Gastrocnemius medialis (tissue), 4 donors: ENCODE measurements around the gene SALL4. TPM values are rescaled to one million over a fixed set of nuclear protein-coding genes. Genes with fewer than 3 reads are reported as not detected.

ENCODE experiments used
- ATAC-seq, 2 donors: fragments of 150-250 bp; one replicate each; pipeline ENCODE4 v1.9.1; 2016
- DNase-seq, 2 donors: peaks; one replicate each; pipeline ENCODE4 v3.0.0-alpha.2; 2019
- H3K27ac ChIP-seq, 4 donors: fragments of 200-600 bp; sonication (generic); 1 replicate in 1 of 4; 2 replicates in 3 of 4; pipeline ENCODE4 v1.5.1; 2016 to 2018; ENCODE audit warnings: mild to moderate bottlenecking in 2 of 4, moderate library complexity in 1 of 4
- H3K27me3 ChIP-seq, 3 donors: fragments of 200-600 bp; sonication (generic) in 2 of 3; 1 replicate in 1 of 3; 2 replicates in 2 of 3; pipeline versions ENCODE4 v1.5.1 to v1.6.0; 2016 to 2019; ENCODE audit warnings: mild to moderate bottlenecking in 1 of 3, moderate library complexity in 1 of 3
- H3K36me3 ChIP-seq, 2 donors: fragments of 200-600 bp; sonication (generic) in 1 of 2; one replicate each; pipeline ENCODE4 v1.5.1; 2017 to 2018
- H3K4me1 ChIP-seq, 2 donors: fragments of 200-600 bp; sonication (generic) in 1 of 2; one replicate each; pipeline ENCODE4 v1.5.1; 2016 to 2017; ENCODE audit warnings: mild to moderate bottlenecking in 2 of 2
- H3K4me3 ChIP-seq, 4 donors: fragments of 200-600 bp; sonication (generic) in 3 of 4; 1 replicate in 1 of 4; 2 replicates in 3 of 4; pipeline ENCODE4 v1.5.1; 2016 to 2019; ENCODE audit warnings: mild to moderate bottlenecking in 2 of 4
- H3K9me3 ChIP-seq, 3 donors: fragments of 200-600 bp; sonication (generic) in 2 of 3; 1 replicate in 1 of 3; 2 replicates in 2 of 3; pipeline ENCODE4 v1.5.1; 2016 to 2019
- POLR2A ChIP-seq, 2 donors: fragments of 450-650 bp; IDR thresholded peaks; one replicate each; pipeline ENCODE4 v1.6.1; 2017; ENCODE audit warnings: antibody characterized with exemption in 2 of 2, mild to moderate bottlenecking in 2 of 2, moderate library complexity in 2 of 2
- in situ Hi-C, 4 donors: fragments of 200-750 bp; cut with MboI; loops; one replicate each; pipeline versions ENCODE4 v1.15.0 to v1.8.0; 2017; ENCODE audit warnings: low sequenced_read_pairs in 4 of 4
- intact Hi-C: fragments of 100-400 bp; cut with DNase I; formaldehyde crosslinking; loops from one replicate; pipeline ENCODE4 v1.15.1; 2023; ENCODE audit warnings: low total_unique reads
- total RNA-seq, 4 donors: library from RNA; depleted of rRNA; stranded (reverse); fragments of >200 nt; gene quantifications; one replicate each; pipeline versions ENCODE4 v1.1.0 to v1.2.3, GENCODE V29; 2016
- TF ChIP-seq, protein P1 (sequence below), 5 experiments: fragments of 450-650 bp in 3 of 5; fragments of 200-600 bp in 2 of 5; sonication (generic) in 2 of 5; IDR thresholded peaks in 4 of 5; conservative IDR thresholded peaks in 1 of 5; 1 replicate in 4 of 5; 2 replicates in 1 of 5; pipeline ENCODE4 v1.5.1; 2016 to 2019; ENCODE audit warnings: antibody characterized with exemption in 5 of 5, mild to moderate bottlenecking in 3 of 5, moderate library complexity in 3 of 5

SALL4 gene
- total RNA-seq, 4 donors from 2014 or later, result not detected

DNA sequence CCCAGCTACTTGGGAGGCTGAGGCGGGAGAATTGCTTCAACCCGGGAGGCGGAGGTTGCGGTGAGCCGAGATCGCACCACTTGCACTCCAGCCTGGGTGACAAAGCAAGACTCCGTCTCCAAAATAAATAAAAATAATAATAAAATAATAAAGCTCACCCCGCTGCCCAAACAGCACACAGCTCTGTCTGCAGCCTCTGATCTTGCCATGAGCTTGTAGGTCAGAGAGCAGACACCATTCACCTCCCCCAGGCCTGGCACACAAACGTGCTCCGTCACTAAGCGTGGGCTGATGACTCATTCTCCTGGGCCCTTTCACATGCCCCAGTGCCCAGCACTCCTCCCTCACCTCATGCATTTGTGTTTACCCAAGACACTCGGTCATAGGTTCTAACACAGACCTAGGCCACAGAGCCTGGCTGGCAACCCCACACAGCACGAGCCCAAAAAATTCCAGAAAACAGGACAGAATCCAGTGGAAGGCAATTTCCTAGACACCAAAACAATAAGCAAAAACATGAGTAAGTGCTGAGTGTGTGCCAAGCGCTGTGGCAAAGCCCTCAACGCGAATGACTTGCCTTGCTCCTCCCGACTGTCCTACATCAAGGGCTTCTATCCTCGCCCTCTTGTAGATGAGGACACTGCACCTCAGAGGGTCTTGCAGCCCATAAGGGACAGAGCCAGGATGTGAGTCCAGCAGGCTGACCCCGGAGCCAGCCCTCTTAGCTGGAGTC lies 52.1 kb downstream of the SALL4 start:
- peak; percentile 27 to 63 for DNase-seq
- no peak overlapping the region for H3K4me3 ChIP-seq
- no peaks in the 10 kb centered on the region for H3K27me3 ChIP-seq
- no peaks in the 10 kb centered on the region for H3K9me3 ChIP-seq
- intact Hi-C loops (no loop called here), in situ Hi-C loops (no loop called here)
- peak overlapping the region; percentile 25 to 70 (median 48) for H3K27ac ChIP-seq
- TF ChIP-seq POLR2A (IDR thresholded peaks at IDR 0.05), result no peak
- TF ChIP-seq, protein P1, sequence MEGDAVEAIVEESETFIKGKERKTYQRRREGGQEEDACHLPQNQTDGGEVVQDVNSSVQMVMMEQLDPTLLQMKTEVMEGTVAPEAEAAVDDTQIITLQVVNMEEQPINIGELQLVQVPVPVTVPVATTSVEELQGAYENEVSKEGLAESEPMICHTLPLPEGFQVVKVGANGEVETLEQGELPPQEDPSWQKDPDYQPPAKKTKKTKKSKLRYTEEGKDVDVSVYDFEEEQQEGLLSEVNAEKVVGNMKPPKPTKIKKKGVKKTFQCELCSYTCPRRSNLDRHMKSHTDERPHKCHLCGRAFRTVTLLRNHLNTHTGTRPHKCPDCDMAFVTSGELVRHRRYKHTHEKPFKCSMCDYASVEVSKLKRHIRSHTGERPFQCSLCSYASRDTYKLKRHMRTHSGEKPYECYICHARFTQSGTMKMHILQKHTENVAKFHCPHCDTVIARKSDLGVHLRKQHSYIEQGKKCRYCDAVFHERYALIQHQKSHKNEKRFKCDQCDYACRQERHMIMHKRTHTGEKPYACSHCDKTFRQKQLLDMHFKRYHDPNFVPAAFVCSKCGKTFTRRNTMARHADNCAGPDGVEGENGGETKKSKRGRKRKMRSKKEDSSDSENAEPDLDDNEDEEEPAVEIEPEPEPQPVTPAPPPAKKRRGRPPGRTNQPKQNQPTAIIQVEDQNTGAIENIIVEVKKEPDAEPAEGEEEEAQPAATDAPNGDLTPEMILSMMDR (IDR thresholded peaks at IDR 0.05 in 4 of 5, conservative IDR thresholded peaks at IDR 0.05 in 1 of 5), result no peak
- no peaks in the 10 kb centered on the region for H3K36me3 ChIP-seq
- peak; percentile 72 to 81 for ATAC-seq
- peaks cover 14 to 30% of the 10 kb centered on the region in 2 donors for H3K4me1 ChIP-seq

DNA sequence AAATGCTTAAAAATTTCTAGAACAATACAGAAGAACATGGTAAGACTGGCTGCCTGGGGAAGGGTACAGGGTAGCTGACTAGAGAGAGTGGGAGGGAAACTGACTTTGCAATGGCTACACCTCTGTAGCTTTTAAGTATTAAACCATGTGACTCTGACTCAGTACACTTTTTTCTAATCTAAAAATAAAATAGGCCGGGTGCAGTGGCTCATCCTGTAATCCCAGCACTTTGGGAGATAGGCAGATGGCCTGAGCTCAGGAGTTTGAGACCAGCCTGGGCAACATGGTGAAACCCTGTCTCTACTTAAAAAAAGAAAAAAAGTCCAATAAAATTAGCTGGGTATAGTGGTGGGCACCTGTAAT lies 52.7 kb downstream of the SALL4 start:
- peak overlapping the region in 3 of 4 donors; percentile 35 to 70 (median 60) for H3K27ac ChIP-seq
- in situ Hi-C loops (no loop called here), intact Hi-C loops (no loop called here)
- no peak overlapping the region for H3K4me3 ChIP-seq
- ATAC-seq (peak; percentile 72 to 90), DNase-seq (no peak)
- TF ChIP-seq, protein P1 (IDR thresholded peaks at IDR 0.05 in 4 of 5, conservative IDR thresholded peaks at IDR 0.05 in 1 of 5), result no peak
- TF ChIP-seq POLR2A (IDR thresholded peaks at IDR 0.05), result peak in 1 of 2 donors; percentile 28
- no peaks in the 10 kb centered on the region for H3K36me3 ChIP-seq
- H3K4me1 ChIP-seq, result peaks cover 14 to 30% of the 10 kb centered on the region in 2 donors
- H3K9me3 ChIP-seq, result no peaks in the 10 kb centered on the region
- no peaks in the 10 kb centered on the region for H3K27me3 ChIP-seq

DNA sequence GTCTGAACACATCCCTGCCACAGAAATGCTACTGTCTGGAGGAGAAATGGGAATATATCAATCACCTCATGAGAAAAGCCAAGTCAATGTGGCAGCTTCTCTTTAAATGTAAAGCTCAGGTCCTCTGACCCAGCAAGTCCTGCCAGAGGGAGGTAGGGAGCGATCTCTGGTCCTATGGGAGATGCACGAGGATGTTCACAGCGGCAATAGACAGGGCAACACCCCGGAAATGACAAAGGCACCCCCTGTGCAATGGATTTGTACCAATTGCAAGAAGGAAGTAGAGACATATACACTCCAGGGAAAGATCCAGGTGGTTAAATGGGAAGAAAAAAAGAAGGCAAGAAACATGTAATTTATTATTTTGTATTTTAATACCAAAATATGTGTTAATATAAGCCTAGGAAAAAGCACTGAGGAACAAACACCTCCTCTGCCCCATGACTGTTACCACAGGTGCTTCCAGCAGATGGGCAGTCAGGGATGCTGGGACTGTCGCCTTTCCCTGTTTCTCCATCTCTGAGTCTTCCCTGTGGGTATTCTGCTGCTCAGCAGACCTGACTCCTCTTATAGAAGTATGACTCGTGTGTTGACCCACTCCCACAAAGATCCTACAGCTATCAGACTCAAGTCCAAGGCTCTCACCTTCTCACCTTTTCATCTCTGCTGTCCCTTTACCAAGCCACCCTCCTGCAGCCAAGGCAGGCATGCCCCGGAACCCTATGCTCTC lies 55.0 kb downstream of the SALL4 start:
- ATAC-seq, result no peak

DNA sequence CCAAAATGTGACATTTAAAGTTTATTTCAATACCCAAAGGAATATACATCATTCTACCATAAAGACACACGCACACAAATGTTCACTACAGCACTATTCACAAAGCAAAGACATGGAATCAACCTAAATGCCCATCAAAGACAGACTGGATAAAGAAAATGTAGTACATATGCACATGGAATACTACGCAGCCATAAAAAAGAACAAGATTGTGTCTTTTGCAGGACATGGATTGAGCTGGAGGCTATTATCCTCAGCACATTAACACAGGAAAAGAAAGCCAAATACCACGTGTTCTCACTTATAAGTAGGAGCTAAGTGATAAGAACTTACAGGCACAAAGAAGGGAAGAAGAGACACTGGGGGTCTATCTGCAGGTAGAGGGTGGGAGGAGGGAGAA lies 56.5 kb downstream of the SALL4 start:
- Histone ChIP-seq H3K9me3 (no peaks in the 10 kb centered on the region), H3K27ac (no peak overlapping the region), H3K36me3 (no peaks in the 10 kb centered on the region), H3K4me1 (peaks cover 12 to 18% of the 10 kb centered on the region in 2 donors), H3K4me3 (no peak overlapping the region), H3K27me3 (no peaks in the 10 kb centered on the region)
- TF ChIP-seq, protein P1 (IDR thresholded peaks at IDR 0.05 in 4 of 5, conservative IDR thresholded peaks at IDR 0.05 in 1 of 5), result no peak
- no peak for TF ChIP-seq POLR2A (IDR thresholded peaks at IDR 0.05)
- intact Hi-C loops, result no loop called here
- no peak for DNase-seq
- no peak for ATAC-seq
- in situ Hi-C loops, result no loop called here

More for the DNA sequence above, 55.0 kb downstream of the SALL4 start:
- Histone ChIP-seq H3K4me1 (peaks cover 14 to 26% of the 10 kb centered on the region in 2 donors), H3K4me3 (no peak overlapping the region), H3K9me3 (no peaks in the 10 kb centered on the region), H3K27me3 (no peaks in the 10 kb centered on the region), H3K27ac (no peak overlapping the region), H3K36me3 (no peaks in the 10 kb centered on the region)
- in situ Hi-C loops, result no loop called here
- no peak for DNase-seq
- TF ChIP-seq POLR2A (IDR thresholded peaks at IDR 0.05), result no peak
- TF ChIP-seq, protein P1 (IDR thresholded peaks at IDR 0.05 in 4 of 5, conservative IDR thresholded peaks at IDR 0.05 in 1 of 5), result no peak
- intact Hi-C loops, result no loop called here
